A673 (cell line): Measurements from ENCODE around the gene ZBTB12.
"Not testable (repeated sequence)": the region's sequence is repeated elsewhere in the genome, so short reads cannot be mapped to it uniquely, and the experiment has no call there.

Source experiments
- EZH2 ChIP-seq: fragments of 200-600 bp; sonication (generic); IDR thresholded peaks from 2 replicates; pipeline ENCODE4 v1.6.1; 2017; ENCODE audit warnings: borderline replicate concordance, low read depth, mild to moderate bottlenecking, mixed read lengths, antibody characterized with exemption, low read length; ENCODE audit not compliant: poor library complexity, severe bottlenecking
- TF ChIP-seq, protein P1 (sequence below): fragments of 300-800, 200-600 bp; sonication (generic); conservative IDR thresholded peaks from 2 replicates; pipeline ENCODE4 v1.5.1; 2017; ENCODE audit warnings: low read depth, mild to moderate bottlenecking, antibody characterized with exemption, low read length, moderate library complexity, mixed read lengths

DNA sequence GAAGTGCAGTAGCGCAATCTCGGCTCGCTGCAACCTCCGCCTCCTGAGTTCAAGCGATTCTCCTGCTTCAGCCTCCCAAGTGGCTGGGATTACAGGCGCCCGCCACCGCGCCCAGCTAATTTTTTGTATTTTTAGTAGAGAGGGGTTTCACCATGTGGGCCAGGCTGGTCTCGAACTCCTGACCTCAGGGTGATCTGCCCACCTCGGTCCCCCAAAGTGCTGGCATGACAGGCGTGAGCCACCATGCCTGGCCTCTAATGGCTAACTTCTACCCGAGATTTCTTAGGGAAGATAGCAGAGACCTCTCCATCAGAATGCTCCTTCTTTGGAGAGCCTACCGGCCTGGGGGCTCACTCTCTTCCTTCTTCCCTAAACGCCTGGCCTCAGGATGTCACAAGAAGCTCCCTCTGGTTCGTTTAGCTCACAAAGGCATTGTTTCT, 37.7 kb downstream of the ZBTB12 start:
- TF ChIP-seq, protein P1, sequence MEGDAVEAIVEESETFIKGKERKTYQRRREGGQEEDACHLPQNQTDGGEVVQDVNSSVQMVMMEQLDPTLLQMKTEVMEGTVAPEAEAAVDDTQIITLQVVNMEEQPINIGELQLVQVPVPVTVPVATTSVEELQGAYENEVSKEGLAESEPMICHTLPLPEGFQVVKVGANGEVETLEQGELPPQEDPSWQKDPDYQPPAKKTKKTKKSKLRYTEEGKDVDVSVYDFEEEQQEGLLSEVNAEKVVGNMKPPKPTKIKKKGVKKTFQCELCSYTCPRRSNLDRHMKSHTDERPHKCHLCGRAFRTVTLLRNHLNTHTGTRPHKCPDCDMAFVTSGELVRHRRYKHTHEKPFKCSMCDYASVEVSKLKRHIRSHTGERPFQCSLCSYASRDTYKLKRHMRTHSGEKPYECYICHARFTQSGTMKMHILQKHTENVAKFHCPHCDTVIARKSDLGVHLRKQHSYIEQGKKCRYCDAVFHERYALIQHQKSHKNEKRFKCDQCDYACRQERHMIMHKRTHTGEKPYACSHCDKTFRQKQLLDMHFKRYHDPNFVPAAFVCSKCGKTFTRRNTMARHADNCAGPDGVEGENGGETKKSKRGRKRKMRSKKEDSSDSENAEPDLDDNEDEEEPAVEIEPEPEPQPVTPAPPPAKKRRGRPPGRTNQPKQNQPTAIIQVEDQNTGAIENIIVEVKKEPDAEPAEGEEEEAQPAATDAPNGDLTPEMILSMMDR, result not testable (repeated sequence)
- TF ChIP-seq EZH2, result not testable (repeated sequence)
